Measurements from ENCODE around the gene NAV2.

GRCh38 chr11:19786644-19787043 lies 74.0 kb downstream of the NAV2 start:
- no peak for TF ChIP-seq CTCF (IDR thresholded peaks at IDR 0.05)
- TF ChIP-seq EZH2 (IDR thresholded peaks at IDR 0.05): no peak
- TF ChIP-seq EZH2phosphoT487 (IDR thresholded peaks at IDR 0.05): no peak

Data from neural progenitor cell (in vitro differentiated cells).